MCF 10A (cell line): ENCODE measurements around the gene TTC27. TPM values are rescaled to one million over a fixed set of nuclear protein-coding genes. Genes with fewer than 3 reads are reported as not detected.

ENCODE experiments used
- BruUV-seq: library from RNA; stranded (reverse); fragments of 400-500 nt; replicated peaks from 2 replicates; lab custom pipeline; 2021; lab: Mats Ljungman, UMichigan
- CTCF ChIA-PET: fragments of 300-600 bp; sonication (Branson Sonifier 250); formaldehyde crosslinking; extraction: SDS; loops from one replicate; lab custom pipeline; 2021; ENCODE audit warnings: antibody characterized with exemption, inconsistent platforms; lab: Yijun Ruan, JAX
- POLR2A ChIA-PET: fragments of 300-600, 350-650 bp; sonication (Branson Sonifier 250); formaldehyde crosslinking; extraction: SDS; loops from one replicate; lab custom pipeline; 2020; ENCODE audit warnings: antibody characterized with exemption, inconsistent platforms; lab: Yijun Ruan, JAX
- DNase-seq: peaks from one replicate; pipeline ENCODE4 v3.0.0-alpha.2; 2018; ENCODE audit not compliant: unreplicated experiment
- H3K27ac Mint-ChIP-seq: one replicate; pipeline ENCODE4 v1.8.0; 2022; ENCODE audit warnings: mild to moderate bottlenecking, low read depth, mixed read lengths; ENCODE audit not compliant: unreplicated experiment
- H3K27me3 Mint-ChIP-seq: one replicate; pipeline ENCODE4 v1.8.0; 2022; ENCODE audit warnings: mixed read lengths; ENCODE audit not compliant: insufficient read depth, unreplicated experiment
- H3K36me3 Mint-ChIP-seq: one replicate; pipeline ENCODE4 v1.8.0; 2022; ENCODE audit warnings: mild to moderate bottlenecking, moderate library complexity, mixed read lengths; ENCODE audit not compliant: insufficient read depth, unreplicated experiment
- H3K4me1 Mint-ChIP-seq: one replicate; pipeline ENCODE4 v1.8.0; 2022; ENCODE audit warnings: mixed read lengths; ENCODE audit not compliant: insufficient read depth, unreplicated experiment
- H3K4me3 Mint-ChIP-seq: one replicate; pipeline ENCODE4 v1.8.0; 2022; ENCODE audit warnings: mild to moderate bottlenecking, moderate library complexity, mixed read lengths; ENCODE audit not compliant: unreplicated experiment
- H3K9me3 Mint-ChIP-seq: one replicate; pipeline ENCODE4 v1.8.0; 2022; ENCODE audit warnings: mixed read lengths; ENCODE audit not compliant: unreplicated experiment
- CTCF ChIP-seq: fragments of 200-600 bp; IDR thresholded peaks from one replicate; pipeline ENCODE4 v1.8.0; 2022; ENCODE audit warnings: antibody characterized with exemption, mild to moderate bottlenecking; ENCODE audit not compliant: unreplicated experiment
- intact Hi-C: fragments of 100-400 bp; cut with micrococcal nuclease; formaldehyde crosslinking; loops from 2 replicates; pipeline ENCODE4 v1.14.1; 2022
- total RNA-seq: library from RNA; stranded (reverse); gene quantifications from 2 replicates; pipeline ENCODE4 v1.2.3, GENCODE V29; 2022

Gene TTC27
- total RNA-seq, 1 experiment from 2014 or later, result 29.1 TPM

- peak; percentile 59 for DNase-seq
- H3K36me3 Mint-ChIP-seq, result no peaks in the 10 kb centered on the region
- intact Hi-C loops, result loop anchor here (1.0 to 10.0 kb wide), 7 partner anchors 173 to 668 kb away; partner anchors contain the start of gene LTBP1
- peak; percentile 82 for TF ChIP-seq CTCF
- H3K9me3 Mint-ChIP-seq, result no peaks in the 10 kb centered on the region
- no TSS peak for BruUV-seq
- ChIA-PET POLR2A (interaction anchor here (0.7 to 1.2 kb wide), 2 partner anchors 260 to 693 kb away, joined by 3 to 8 read pairs; no protein-coding TSS in a partner anchor), CTCF (interaction anchor here (0.5 to 5.8 kb wide), 18 partner anchors 12 to 599 kb away, joined by 3 to 92 read pairs (median 4); no protein-coding TSS in a partner anchor)
- H3K4me3 Mint-ChIP-seq, result no peak overlapping the region
- H3K27ac Mint-ChIP-seq, result no peak overlapping the region
- H3K4me1 Mint-ChIP-seq, result no peaks in the 10 kb centered on the region
- no peaks in the 10 kb centered on the region for H3K27me3 Mint-ChIP-seq
Observed at GRCh38 chr2:32772638-32773447, 145.0 kb downstream of the TTC27 start.

GRCh38 chr2:32773448-32773808 is 145.6 kb downstream of the TTC27 start:
- Mint-ChIP-seq H3K27ac (no peak overlapping the region), H3K27me3 (no peaks in the 10 kb centered on the region), H3K4me3 (no peak overlapping the region), H3K36me3 (no peaks in the 10 kb centered on the region), H3K4me1 (no peaks in the 10 kb centered on the region), H3K9me3 (no peaks in the 10 kb centered on the region)
- intact Hi-C loops, result loop anchor here (2.0 to 10.0 kb wide), 3 partner anchors 219 to 497 kb away; no protein-coding TSS in a partner anchor
- BruUV-seq, result no TSS peak
- CTCF ChIA-PET, result interaction anchor here (0.6 to 5.8 kb wide), 16 partner anchors 13 to 599 kb away, joined by 3 to 92 read pairs (median 4); no protein-coding TSS in a partner anchor
- no peak for DNase-seq
- POLR2A ChIA-PET, result interaction anchor here (1.2 kb wide), 1 partner anchor 259 kb away, joined by 8 read pairs; no protein-coding TSS in a partner anchor
- no peak for TF ChIP-seq CTCF

- H3K27ac Mint-ChIP-seq, result no peak overlapping the region
- BruUV-seq, result no TSS peak
- intact Hi-C loops, result loop anchor here (10.0 kb wide), 1 partner anchor 221 kb away; no protein-coding TSS in a partner anchor
Observed at GRCh38 chr2:32775954-32776353, 148.1 kb downstream of the TTC27 start.

More at GRCh38 chr2:32775954-32776353, 148.1 kb downstream of the TTC27 start:
- no peak overlapping the region for H3K4me3 Mint-ChIP-seq
- H3K4me1 Mint-ChIP-seq, result no peaks in the 10 kb centered on the region
- no peak for TF ChIP-seq CTCF
- CTCF ChIA-PET, result interaction anchor here (0.8 to 5.8 kb wide), 4 partner anchors 46 to 490 kb away, joined by 4 to 92 read pairs (median 6); no protein-coding TSS in a partner anchor
- no peaks in the 10 kb centered on the region for H3K27me3 Mint-ChIP-seq
- POLR2A ChIA-PET, result interaction anchor here (1.2 kb wide), 1 partner anchor 166 kb away, joined by 4 read pairs; no protein-coding TSS in a partner anchor
- H3K36me3 Mint-ChIP-seq, result peaks cover 9% of the 10 kb centered on the region
- DNase-seq, result no peak
- H3K9me3 Mint-ChIP-seq, result peaks cover under 1% of the 10 kb centered on the region
